Loucy (cell line): ENCODE data around the gene DNM2.

Experiments
- H2AFZ ChIP-seq: fragments of 200-600 bp; sonication (generic); 2 replicates; pipeline ENCODE4 v1.6.0; 2016; ENCODE audit warnings: antibody characterized with exemption, mild to moderate bottlenecking, low read length, moderate library complexity
- H3F3A ChIP-seq: fragments of 200-600 bp; 2 replicates; pipeline ENCODE4 v1.6.0; 2016; ENCODE audit warnings: antibody characterized with exemption, low read depth, mild to moderate bottlenecking
- H3K27me3 ChIP-seq: fragments of 200-600 bp; sonication (generic); 2 replicates; pipeline ENCODE4 v1.6.1; 2014; ENCODE audit warnings: low read length, mild to moderate bottlenecking; ENCODE audit not compliant: insufficient read depth, poor library complexity, severe bottlenecking
- H3K36me3 ChIP-seq: fragments of 200-600 bp; sonication (generic); 2 replicates; pipeline ENCODE4 v1.6.1; 2016; ENCODE audit warnings: low read length; ENCODE audit not compliant: insufficient read depth
- H3K4me1 ChIP-seq: fragments of 200-600 bp; sonication (generic); 2 replicates; pipeline ENCODE4 v1.5.1; 2014; ENCODE audit warnings: low read length, mild to moderate bottlenecking; ENCODE audit not compliant: insufficient read depth, poor library complexity, severe bottlenecking
- H3K4me2 ChIP-seq: fragments of 200-600 bp; sonication (generic); 2 replicates; pipeline ENCODE4 v1.6.0; 2014; ENCODE audit warnings: antibody characterized with exemption, low read length, low read depth, mild to moderate bottlenecking; ENCODE audit not compliant: poor library complexity, severe bottlenecking
- H3K4me3 ChIP-seq: fragments of 200-600 bp; sonication (generic); 2 replicates; pipeline ENCODE4 v1.5.1; 2014; ENCODE audit warnings: low read length, mild to moderate bottlenecking, mixed read lengths; ENCODE audit not compliant: poor library complexity, severe bottlenecking
- H3K79me2 ChIP-seq: fragments of 200-600 bp; sonication (generic); 2 replicates; pipeline ENCODE4 v1.6.1; 2014; ENCODE audit warnings: low read length; ENCODE audit not compliant: insufficient read depth
- H3K9ac ChIP-seq: fragments of 200-600 bp; sonication (generic); 2 replicates; pipeline ENCODE4 v1.6.0; 2014; ENCODE audit warnings: mild to moderate bottlenecking, low read depth, low read length, moderate library complexity; ENCODE audit not compliant: poor library complexity, severe bottlenecking
- H3K9me2 ChIP-seq: fragments of 200-600 bp; sonication (generic); replicated peaks from 2 replicates; pipeline ENCODE4 v1.6.1; 2016; ENCODE audit warnings: low read depth, low read length, mixed read lengths
- H3K9me3 ChIP-seq: fragments of 200-600 bp; sonication (generic); 2 replicates; pipeline ENCODE4 v1.6.1; 2014; ENCODE audit warnings: mild to moderate bottlenecking, antibody characterized with exemption, low read length, low read depth; ENCODE audit not compliant: insufficient read depth
- H4K20me1 ChIP-seq: fragments of 200-600 bp; sonication (generic); 2 replicates; pipeline ENCODE4 v1.6.0; 2014; ENCODE audit warnings: antibody characterized with exemption, low read length, mild to moderate bottlenecking; ENCODE audit not compliant: insufficient read depth, poor library complexity, severe bottlenecking
- CTCF ChIP-seq: fragments of 200-600 bp; sonication (generic); conservative IDR thresholded peaks from 2 replicates; pipeline ENCODE4 v1.5.1; 2014; ENCODE audit warnings: mild to moderate bottlenecking, antibody characterized with exemption, low read length
- EZH2phosphoT487 ChIP-seq: fragments of 200-600 bp; IDR thresholded peaks from 2 replicates; pipeline ENCODE4 v1.6.1; 2018; ENCODE audit warnings: antibody characterized with exemption, mild to moderate bottlenecking, moderate library complexity, borderline replicate concordance

The DNM2 gene

GRCh38 chr19:10766671-10767201 is 48.9 kb downstream of the DNM2 start:
- no peaks in the 10 kb centered on the region for H3F3A ChIP-seq
- no peaks in the 10 kb centered on the region for H3K9me3 ChIP-seq
- H3K4me2 ChIP-seq, result no peak overlapping the region
- H3K4me3 ChIP-seq, result no peak overlapping the region
- peaks cover 66% of the 10 kb centered on the region for H3K79me2 ChIP-seq
- peaks cover 29% of the 10 kb centered on the region; the same call in 1 of the 2 replicates for H3K36me3 ChIP-seq
- no peaks in the 10 kb centered on the region for H3K9me2 ChIP-seq
- no peak for TF ChIP-seq CTCF
- TF ChIP-seq EZH2phosphoT487, result no peak
- peaks cover 12% of the 10 kb centered on the region for H4K20me1 ChIP-seq
- H3K27me3 ChIP-seq, result no peaks in the 10 kb centered on the region
- H2AFZ ChIP-seq, result no peak overlapping the region
- no peak overlapping the region for H3K9ac ChIP-seq
- H3K4me1 ChIP-seq, result peaks cover 9% of the 10 kb centered on the region

DNA sequence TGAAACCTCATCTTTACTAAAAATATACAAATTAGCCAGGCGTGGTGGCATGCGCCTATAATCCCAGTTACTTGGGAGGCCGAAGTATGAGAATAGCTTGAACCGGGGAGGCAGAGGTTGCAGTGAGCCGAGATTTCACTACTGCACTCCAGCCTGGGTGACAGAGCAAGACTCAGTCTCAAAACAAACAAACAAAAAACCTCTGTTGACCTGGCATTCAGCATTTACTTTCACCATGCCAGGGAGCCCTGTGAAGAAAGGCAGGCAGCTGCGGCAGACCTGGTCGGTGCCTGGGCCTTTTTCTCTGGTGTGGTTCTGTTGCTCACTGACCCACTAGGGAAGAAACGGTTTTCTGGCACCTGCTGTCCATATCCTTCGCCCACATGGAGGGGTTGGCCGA is 49.8 kb downstream of the DNM2 start:
- Histone ChIP-seq H3K79me2 (peaks cover 56% of the 10 kb centered on the region), H4K20me1 (peaks cover 12% of the 10 kb centered on the region), H3F3A (no peaks in the 10 kb centered on the region), H3K4me3 (no peak overlapping the region), H3K4me2 (no peak overlapping the region), H3K4me1 (peaks cover 2% of the 10 kb centered on the region), H3K9me2 (no peaks in the 10 kb centered on the region), H3K36me3 (peaks cover 24% of the 10 kb centered on the region; the same call in 1 of the 2 replicates), H3K27me3 (no peaks in the 10 kb centered on the region), H3K9me3 (no peaks in the 10 kb centered on the region), H3K9ac (no peak overlapping the region), H2AFZ (no peak overlapping the region)
- TF ChIP-seq CTCF (no peak), EZH2phosphoT487 (no peak)

- TF ChIP-seq EZH2phosphoT487 (no peak), CTCF (no peak)
- H3K27me3 ChIP-seq, result no peaks in the 10 kb centered on the region
- no peak overlapping the region for H2AFZ ChIP-seq
- H3K79me2 ChIP-seq, result peaks cover 51% of the 10 kb centered on the region
- no peak overlapping the region for H3K9ac ChIP-seq
- H3F3A ChIP-seq, result no peaks in the 10 kb centered on the region
- H3K4me1 ChIP-seq, result no peaks in the 10 kb centered on the region
- no peak overlapping the region for H3K4me3 ChIP-seq
- H3K36me3 ChIP-seq, result peaks cover 24% of the 10 kb centered on the region; the same call in 1 of the 2 replicates
- H3K9me3 ChIP-seq, result no peaks in the 10 kb centered on the region
- peaks cover 12% of the 10 kb centered on the region for H4K20me1 ChIP-seq
- H3K9me2 ChIP-seq, result no peaks in the 10 kb centered on the region
- H3K4me2 ChIP-seq, result no peak overlapping the region
Measured at GRCh38 chr19:10768369-10768768, 50.5 kb downstream of the DNM2 start.
